SK-N-SH (cell line): ENCODE results near the gene FAM53A.

Experiments used
- CHD2 ChIP-seq: fragments of 150-350 bp; IDR thresholded peaks from 2 replicates; pipeline ENCODE4 v1.6.1; 2018; ENCODE audit warnings: low read length; ENCODE audit not compliant: partially characterized antibody
- CTCF ChIP-seq: fragments of 200-600 bp; sonication (generic); IDR thresholded peaks from 2 replicates; pipeline ENCODE4 v1.6.1; 2017; ENCODE audit warnings: antibody characterized with exemption, mild to moderate bottlenecking, moderate library complexity
- EP300 ChIP-seq, 2 experiments: IDR thresholded peaks; 2 replicates each; pipeline versions ENCODE4 v1.4.0 to v1.6.1; 2012; ENCODE audit warnings: borderline replicate concordance in 1 of 2, low read depth in 1 of 2, low read length in 1 of 2
- FOXM1 ChIP-seq: IDR thresholded peaks from 2 replicates; pipeline ENCODE4 v1.4.0; 2012; ENCODE audit warnings: low read depth, mild to moderate bottlenecking
- GATA2 ChIP-seq: sonication (generic); formaldehyde crosslinking; IDR thresholded peaks from 2 replicates; pipeline ENCODE4 v1.5.0; 2020; ENCODE audit warnings: mild to moderate bottlenecking, missing genetic modification reagents
- MXI1 ChIP-seq: IDR thresholded peaks from 2 replicates; pipeline ENCODE4 v1.6.1; 2012; ENCODE audit warnings: mild to moderate bottlenecking, low read depth, low read length, improper control_type of control experiment
- TCF12 ChIP-seq: IDR thresholded peaks from 2 replicates; pipeline ENCODE4 v1.4.0; 2012

GRCh38 chr4:1646690-1647089 lies 37.4 kb downstream of the FAM53A start:
- TF ChIP-seq CTCF = no peak
- no peak for TF ChIP-seq FOXM1
- TF ChIP-seq TCF12 = no peak
- TF ChIP-seq CHD2 = no peak
- no peak for TF ChIP-seq EP300 (IDR thresholded peaks at IDR 0.05; ENCODE audit: borderline replicate concordance in 1 of 2, low read depth in 1 of 2, low read length in 1 of 2)
- no peak for TF ChIP-seq GATA2
- no peak for TF ChIP-seq MXI1
